Esophagus squamous epithelium (tissue), 5 donors: ENCODE measurements around the gene SLC25A29. TPM values are rescaled to one million over a fixed set of nuclear protein-coding genes. Genes with fewer than 3 reads are reported as not detected.
"Not testable (repeated sequence)": the region's sequence is repeated elsewhere in the genome, so short reads cannot be mapped to it uniquely, and the experiment has no call there.

Experiments
- DNase-seq: peaks from one replicate; lab custom pipeline; 2025; lab: John Stamatoyannopoulos, UW
- H3K27ac ChIP-seq, 4 donors: fragments of 200-600 bp; sonication (generic); one replicate each; pipeline ENCODE4 v1.5.1; 2016 to 2019; ENCODE audit warnings: mild to moderate bottlenecking in 1 of 4
- H3K27me3 ChIP-seq, 4 donors: fragments of 200-600 bp; sonication (generic); 1 replicate in 3 of 4; 2 replicates in 1 of 4; pipeline versions ENCODE4 v1.5.1 to v1.6.0; 2017 to 2021; ENCODE audit warnings: antibody characterized with exemption in 1 of 4
- H3K36me3 ChIP-seq, 3 donors: fragments of 200-600 bp; sonication (generic); one replicate each; pipeline ENCODE4 v1.5.1; 2016 to 2019
- H3K4me1 ChIP-seq, 3 donors: fragments of 200-600 bp; sonication (generic); one replicate each; pipeline ENCODE4 v1.5.1; 2017 to 2019
- H3K4me3 ChIP-seq, 4 donors: fragments of 200-600 bp; sonication (generic); 1 replicate in 3 of 4; 2 replicates in 1 of 4; pipeline ENCODE4 v1.5.1; 2016 to 2019; ENCODE audit warnings: mild to moderate bottlenecking in 2 of 4, moderate library complexity in 1 of 4
- H3K9me3 ChIP-seq, 3 donors: fragments of 200-600 bp; sonication (generic); one replicate each; pipeline ENCODE4 v1.5.1; 2016 to 2019
- CTCF ChIP-seq, 6 experiments: fragments of 450-650 bp in 4 of 6; fragments of 200-600 bp in 2 of 6; sonication (generic) in 2 of 6; IDR thresholded peaks; one replicate each; pipeline ENCODE4 v1.5.1; 2016 to 2019; ENCODE audit warnings: antibody characterized with exemption in 6 of 6, mild to moderate bottlenecking in 4 of 6, moderate library complexity in 4 of 6
- POLR2A ChIP-seq, 4 donors: fragments of 450-650 bp; IDR thresholded peaks; one replicate each; pipeline ENCODE4 v1.6.1; 2017; ENCODE audit warnings: antibody characterized with exemption in 4 of 4, mild to moderate bottlenecking in 4 of 4, moderate library complexity in 3 of 4
- WGBS, 2 donors: methylation state at CpG; one replicate each; pipeline ENCODE4 v1.1.5; 2018; 5-methylcytosine and 5-hydroxymethylcytosine counted together
- intact Hi-C: fragments of 100-400 bp; cut with DNase I; formaldehyde crosslinking; loops from one replicate; pipeline ENCODE4 v1.15.0; 2022
- total RNA-seq, 4 donors: library from RNA; depleted of rRNA; stranded (reverse); fragments of >200 nt; gene quantifications; one replicate each; pipeline ENCODE4 v1.1.0, GENCODE V29; 2016
- donor health status: DM: yes; HTN: yes; CAD: no.

The SLC25A29 gene
- total RNA-seq, 4 donors from 2014 or later, result 23.3 to 64.3 (median 55.6) TPM

GRCh38 chr14:100317389-100317788, 11.1 kb upstream of the SLC25A29 start:
- intact Hi-C loops, result no loop called here
- DNase-seq, result no peak
- Histone ChIP-seq H3K27me3 (no peaks in the 10 kb centered on the region), H3K4me3 (no peak overlapping the region), H3K27ac (peak overlapping the region in 2 of 4 donors; percentile 24 to 51), H3K36me3 (no peaks in the 10 kb centered on the region), H3K9me3 (no peaks in the 10 kb centered on the region), H3K4me1 (peaks cover 15 to 78% (median 19%) of the 10 kb centered on the region in 3 donors)
- no peak for TF ChIP-seq POLR2A (IDR thresholded peaks at IDR 0.05)
- TF ChIP-seq CTCF (IDR thresholded peaks at IDR 0.05), result no peak
- 71 to 87% methylated on average over 2 to 6 of the region's 6 CpGs for WGBS, 2 donors

- H3K9me3 ChIP-seq, result no peaks in the 10 kb centered on the region
- H3K4me3 ChIP-seq, result no peak overlapping the region
- no peak for TF ChIP-seq CTCF (IDR thresholded peaks at IDR 0.05)
- no peak for TF ChIP-seq POLR2A (IDR thresholded peaks at IDR 0.05)
- WGBS, 2 donors, result 38 to 50% methylated on average over 3 to 4 of the region's 6 CpGs
- intact Hi-C loops, result no loop called here
- peak overlapping the region in 3 of 4 donors; percentile 1 to 68 (median 53) for H3K27ac ChIP-seq
- no peaks in the 10 kb centered on the region for H3K36me3 ChIP-seq
- H3K27me3 ChIP-seq, result no peaks in the 10 kb centered on the region
- H3K4me1 ChIP-seq, result peaks cover 15 to 63% (median 16%) of the 10 kb centered on the region in 3 donors
- no peak for DNase-seq
These were observed 8.5 kb upstream of the SLC25A29 start for GRCh38 chr14:100314724-100315123.

- Histone ChIP-seq H3K4me1 (peaks cover 15 to 62% (median 16%) of the 10 kb centered on the region in 3 donors), H3K36me3 (no peaks in the 10 kb centered on the region), H3K9me3 (no peaks in the 10 kb centered on the region), H3K4me3 (no peak overlapping the region), H3K27me3 (no peaks in the 10 kb centered on the region), H3K27ac (peak overlapping the region in 3 of 4 donors; percentile 48 to 68 (median 53))
- WGBS, 2 donors, result 56 to 78% methylated on average over 13 to 21 of the region's 26 CpGs
- no peak for TF ChIP-seq POLR2A (IDR thresholded peaks at IDR 0.05)
- no peak for TF ChIP-seq CTCF (IDR thresholded peaks at IDR 0.05)
- intact Hi-C loops, result no loop called here
- DNase-seq, result no peak
These were observed 7.4 kb upstream of the SLC25A29 start for GRCh38 chr14:100313464-100314230.

GRCh38 chr14:100312877-100313400, 6.7 kb upstream of the SLC25A29 start:
- peaks cover 15 to 62% (median 17%) of the 10 kb centered on the region in 3 donors for H3K4me1 ChIP-seq
- no peaks in the 10 kb centered on the region for H3K36me3 ChIP-seq
- no peaks in the 10 kb centered on the region for H3K27me3 ChIP-seq
- no peaks in the 10 kb centered on the region for H3K9me3 ChIP-seq
- peak overlapping the region in 1 of 4 donors; percentile 48 for H3K27ac ChIP-seq
- TF ChIP-seq POLR2A (IDR thresholded peaks at IDR 0.05) (no peak), CTCF (IDR thresholded peaks at IDR 0.05) (no peak)
- no peak overlapping the region for H3K4me3 ChIP-seq
- DNase-seq, result no peak
- WGBS, 2 donors, result 65 to 80% methylated on average over 3 to 9 of the region's 10 CpGs
- intact Hi-C loops, result no loop called here

- H3K4me1 ChIP-seq, result peaks cover 21 to 62% (median 23%) of the 10 kb centered on the region in 3 donors
- H3K4me3 ChIP-seq, H3K27ac ChIP-seq, DNase-seq, intact Hi-C loops, H3K27me3 ChIP-seq, H3K9me3 ChIP-seq, H3K36me3 ChIP-seq: not testable (repeated sequence)
- 42 to 46% methylated on average over 12 to 16 of the region's 18 CpGs for WGBS, 2 donors
These were observed 6.0 kb upstream of the SLC25A29 start for GRCh38 chr14:100312110-100312876.
